HG03135 (cell line): ENCODE data around the gene PITPNC1.
A peak's percentile ranks its signal among the peaks of the same experiment; 100 is the strongest.
"Not testable (repeated sequence)": the region's sequence is repeated elsewhere in the genome, so short reads cannot be mapped to it uniquely, and the experiment has no call there.

Experiments used
- ATAC-seq: cut with Tn5 transposase; IDR thresholded peaks from one replicate; pipeline ENCODE4 v1.9.1; 2021; ENCODE audit warnings: mild to moderate bottlenecking, moderate library complexity; ENCODE audit not compliant: unreplicated experiment

PITPNC1 gene

DNA sequence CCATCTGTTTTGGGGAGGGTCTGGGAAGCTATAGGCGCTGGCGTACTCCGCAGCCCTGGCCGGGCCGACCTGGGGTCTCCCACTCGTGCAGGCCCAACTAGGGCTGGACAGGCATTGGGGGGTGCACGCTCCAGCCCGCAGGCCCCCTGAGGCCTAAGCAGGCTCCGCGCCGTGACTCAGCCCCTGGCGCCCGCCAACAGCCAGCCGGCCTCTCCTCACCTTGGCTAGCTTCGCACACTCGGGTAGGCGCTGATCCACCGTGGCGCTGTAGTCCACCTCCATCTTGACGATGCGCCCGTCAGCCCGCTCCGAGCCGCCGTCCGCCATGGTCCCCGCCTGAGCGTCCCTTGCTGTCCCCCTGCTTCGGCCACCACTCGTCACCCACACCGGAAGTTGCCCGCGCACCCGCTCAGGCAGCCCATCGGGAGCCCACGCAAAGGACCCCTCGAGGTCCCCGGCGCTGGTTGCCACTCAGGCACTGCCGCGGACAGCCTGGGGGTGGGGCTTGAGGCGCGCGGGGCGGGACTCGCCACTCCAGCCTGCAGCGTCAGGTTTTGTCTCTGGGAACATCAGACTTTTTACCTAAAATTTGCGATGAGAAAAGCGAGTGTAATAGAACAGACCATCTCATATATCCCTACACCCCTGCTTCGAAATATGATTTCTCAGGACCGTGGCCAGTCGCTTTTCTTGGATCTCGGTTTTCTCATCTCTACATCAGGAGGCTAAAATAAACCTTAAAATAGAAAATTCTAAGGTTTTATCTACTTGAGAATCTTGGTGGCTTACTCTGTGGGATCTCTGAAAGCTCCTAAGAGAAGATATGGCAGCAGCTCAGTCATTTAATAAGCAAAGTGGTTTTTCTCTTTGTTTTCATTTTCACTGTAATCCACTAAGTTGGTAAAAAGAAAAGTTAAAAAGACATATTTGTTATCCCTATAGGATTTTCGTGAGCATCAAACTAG, 10.6 kb upstream of the PITPNC1 start, which contains the start of gene PSMD12:
TSS of gene PSMD12 (minus strand) at position 385 of the 965 bp plus-strand sequence. CDS start at position 327, 58 bp downstream.
- peak; percentile 83 for ATAC-seq

DNA sequence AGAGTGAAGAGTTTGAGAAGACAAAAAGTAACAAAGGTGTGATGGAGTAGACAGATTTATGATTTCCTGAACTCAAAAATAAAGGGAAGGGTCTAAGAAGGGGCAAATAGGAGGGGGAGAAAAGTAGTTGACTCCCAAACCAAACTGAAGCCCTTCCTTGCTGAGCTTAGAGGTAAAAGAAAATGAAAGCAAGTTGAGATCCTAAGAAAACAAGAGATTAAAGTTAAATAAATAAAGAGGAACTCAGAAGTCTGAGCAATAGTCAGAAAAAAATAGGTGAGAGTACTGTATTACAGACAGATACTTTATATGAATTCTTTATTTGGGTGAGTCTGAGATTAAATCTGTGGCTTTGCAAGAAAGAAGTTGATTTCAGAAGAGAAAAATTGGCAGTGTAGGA, 7.4 kb upstream of the PITPNC1 start:
- ATAC-seq: no peak

DNA sequence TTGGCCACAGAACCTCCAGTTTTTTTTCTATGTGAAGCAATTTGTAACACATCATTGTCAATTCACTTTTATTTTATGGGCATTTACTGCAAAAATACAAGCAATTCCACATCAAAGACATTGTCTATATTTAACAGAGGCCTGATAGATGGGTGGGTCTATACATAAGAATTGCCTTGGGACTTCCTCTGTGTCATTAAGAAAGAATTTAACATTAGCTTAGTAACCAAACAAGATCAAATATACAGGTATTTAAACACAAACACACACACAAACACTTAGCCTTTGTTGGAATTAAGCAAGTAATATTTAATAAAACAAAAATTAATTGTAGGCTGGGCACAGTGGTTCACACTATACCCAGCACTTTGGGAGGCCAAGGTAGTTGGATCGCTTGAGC, 4.3 kb upstream of the PITPNC1 start:
- no peak for ATAC-seq

DNA sequence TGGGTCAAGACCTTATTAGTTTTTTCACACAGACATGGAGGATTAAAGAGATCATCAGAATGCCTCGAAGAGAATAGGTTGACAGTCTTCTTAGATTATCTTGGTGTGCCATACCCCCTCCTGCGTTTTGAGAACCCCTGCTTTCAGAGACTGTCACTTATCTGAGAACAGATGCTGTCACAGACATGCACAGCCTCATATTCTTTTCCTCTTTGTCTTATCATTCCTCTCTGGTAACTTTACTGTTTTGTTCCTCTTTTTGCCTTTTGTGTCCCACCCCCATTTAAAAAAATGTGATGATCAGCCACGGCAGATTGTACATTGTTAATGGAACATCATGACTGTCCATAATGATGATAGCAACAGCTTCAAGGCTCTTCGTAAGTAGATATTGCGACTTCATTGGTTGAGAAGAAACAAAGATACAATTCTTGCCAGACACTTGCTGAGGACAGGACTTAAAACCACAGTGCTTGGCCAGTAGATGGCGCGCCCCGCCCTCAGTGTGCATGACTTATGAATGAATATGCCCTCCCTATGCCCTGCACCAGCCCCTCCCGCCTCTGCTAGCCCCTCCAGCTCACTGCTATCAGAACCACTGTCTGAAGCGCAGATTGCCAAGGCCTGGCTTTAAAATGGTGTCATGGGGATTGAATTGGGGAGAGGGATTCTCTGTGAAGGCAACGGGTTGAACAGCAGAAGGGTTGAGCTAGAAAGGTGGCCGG, 2.6 kb upstream of the PITPNC1 start:
- ATAC-seq: peak; percentile 36

DNA sequence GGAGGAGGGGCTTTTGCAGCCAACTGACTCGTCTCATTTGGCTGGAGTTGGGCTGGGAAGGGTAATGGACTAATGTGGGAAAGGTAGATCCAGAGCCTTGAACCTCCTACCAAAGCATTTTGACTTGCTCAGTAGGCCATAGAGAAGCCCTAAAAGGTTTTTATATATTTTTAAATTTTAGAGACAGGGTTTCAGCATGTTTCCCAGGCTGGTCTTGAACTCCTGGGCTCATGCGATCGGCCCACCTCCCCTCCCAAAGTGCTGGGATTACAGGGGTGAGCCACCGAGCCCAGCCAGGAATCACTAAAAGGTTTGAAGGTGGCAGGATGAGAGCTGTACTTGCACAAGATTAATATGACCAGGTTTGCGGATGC, 2.0 kb upstream of the PITPNC1 start:
- ATAC-seq: no peak

DNA sequence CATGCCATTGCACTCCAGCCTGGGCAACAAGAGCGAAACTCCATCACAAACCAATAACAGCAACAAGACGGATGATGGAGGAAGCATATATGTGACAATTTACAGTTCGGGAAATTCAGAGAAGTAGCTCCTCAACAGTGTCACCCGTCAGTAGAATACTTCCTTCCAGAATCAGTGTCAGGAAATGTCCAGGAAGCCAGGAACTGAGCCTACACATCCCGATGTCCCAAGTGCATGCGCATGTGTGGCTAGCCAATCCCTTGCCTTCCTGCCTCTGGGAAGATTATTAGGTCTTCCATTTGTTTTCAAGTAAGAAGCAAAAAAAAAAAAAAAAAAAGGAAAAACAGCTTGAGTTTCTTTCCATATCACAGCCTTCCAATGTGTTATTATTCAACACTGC, 1.4 kb upstream of the PITPNC1 start:
- no peak for ATAC-seq

DNA sequence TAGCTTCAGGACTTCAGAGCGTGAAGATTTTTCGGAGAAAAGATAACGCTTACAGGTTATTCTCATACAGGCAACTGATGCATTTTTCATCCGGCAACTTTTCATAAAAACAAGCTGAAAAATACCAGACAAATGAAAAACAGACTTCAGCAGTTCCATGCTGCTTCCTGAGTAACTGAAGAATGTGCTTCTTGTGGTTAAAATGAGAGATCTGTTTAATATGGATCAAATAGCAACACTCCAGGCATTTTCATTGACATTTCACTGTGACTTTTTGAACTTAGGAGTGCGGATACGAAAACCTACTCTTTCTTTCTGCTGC, 705 bp upstream of the PITPNC1 start:
- no peak for ATAC-seq

DNA sequence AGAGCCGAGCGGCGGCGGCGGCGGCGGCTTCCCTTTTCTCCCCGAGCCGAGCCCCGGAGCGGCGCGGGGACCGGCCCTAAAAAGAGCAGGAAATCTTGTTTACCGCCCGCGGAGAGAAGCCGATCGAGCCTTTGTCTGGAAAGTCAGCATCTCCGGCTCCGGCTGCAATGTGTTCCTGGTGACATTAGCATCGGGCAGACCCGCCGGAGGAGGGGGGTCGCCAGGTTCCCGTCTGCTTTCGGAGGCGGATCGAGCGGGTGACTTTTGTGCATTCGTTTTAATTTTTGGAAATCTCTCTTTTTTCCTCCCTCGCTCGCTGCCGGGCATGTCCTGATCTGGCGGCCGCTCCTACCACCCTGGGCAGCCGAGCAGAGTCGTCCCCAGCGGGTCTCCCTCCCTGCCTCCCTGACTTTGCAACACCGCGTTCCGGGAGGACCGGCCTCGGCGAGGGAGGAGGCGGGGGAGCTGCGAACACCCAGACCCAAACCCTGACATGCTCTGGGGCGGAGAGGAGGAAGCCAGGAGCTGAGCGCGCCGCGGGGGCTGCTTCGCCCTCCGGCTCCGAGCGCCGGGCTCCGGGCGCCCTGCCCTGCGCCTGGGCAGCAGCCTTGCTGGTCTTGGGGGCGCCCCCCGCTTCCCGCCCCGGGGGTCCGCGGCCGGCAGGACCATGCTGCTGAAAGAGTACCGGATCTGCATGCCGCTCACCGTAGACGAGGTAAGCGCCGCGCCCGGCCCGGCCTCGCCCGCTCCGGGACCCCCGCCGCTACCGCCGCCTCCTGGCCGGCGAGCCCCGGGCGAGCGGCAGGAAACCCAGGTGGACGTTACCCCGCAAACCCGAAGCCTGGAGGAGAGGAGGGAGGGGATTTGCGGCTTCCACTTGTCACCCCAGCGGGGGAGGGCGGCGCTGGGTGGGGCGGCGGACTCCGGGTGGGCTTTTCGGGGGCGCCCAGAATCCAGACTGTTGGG, 690 bp downstream of the PITPNC1 start:
- ATAC-seq: peak; percentile 10

DNA sequence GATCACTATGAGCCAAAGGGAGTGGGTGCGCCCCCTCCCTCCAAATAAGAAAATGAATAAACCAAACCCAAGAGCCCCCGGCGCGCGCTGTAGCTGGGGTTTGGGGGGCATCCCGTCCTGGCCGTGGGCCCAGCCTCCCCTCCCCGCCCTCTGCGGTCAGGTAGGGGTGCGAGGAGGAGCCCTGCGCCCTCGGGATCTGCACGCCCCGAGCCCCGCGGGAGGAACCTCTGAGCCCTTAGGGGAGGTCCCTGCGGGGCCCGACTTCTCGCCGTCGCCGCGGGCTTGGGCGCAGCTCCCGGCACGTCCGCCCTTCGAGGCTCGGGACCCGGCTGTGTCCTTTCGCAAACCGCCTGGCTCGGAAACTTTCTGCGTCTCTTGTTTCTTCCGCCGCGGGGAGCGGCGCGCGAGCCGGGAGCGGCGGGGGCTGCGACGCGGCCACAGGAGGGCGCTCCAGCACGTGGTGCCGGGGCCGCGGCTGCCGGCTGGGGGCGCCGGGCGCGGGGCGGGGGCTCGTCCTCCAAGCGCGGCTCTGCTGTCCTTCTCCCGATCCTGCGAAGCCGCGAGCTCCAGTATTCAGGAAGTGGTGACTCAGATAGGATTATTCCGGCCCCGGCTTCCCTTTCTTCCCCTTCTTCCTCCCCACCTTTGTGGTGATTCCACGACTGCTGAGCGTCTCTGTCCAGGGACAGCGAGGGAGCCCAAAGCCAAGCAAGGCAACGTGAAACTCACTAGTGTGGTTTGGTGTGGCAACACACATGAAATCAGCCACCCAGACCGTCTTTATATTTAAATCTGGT, 1.6 kb downstream of the PITPNC1 start:
- peak; percentile 34 for ATAC-seq

DNA sequence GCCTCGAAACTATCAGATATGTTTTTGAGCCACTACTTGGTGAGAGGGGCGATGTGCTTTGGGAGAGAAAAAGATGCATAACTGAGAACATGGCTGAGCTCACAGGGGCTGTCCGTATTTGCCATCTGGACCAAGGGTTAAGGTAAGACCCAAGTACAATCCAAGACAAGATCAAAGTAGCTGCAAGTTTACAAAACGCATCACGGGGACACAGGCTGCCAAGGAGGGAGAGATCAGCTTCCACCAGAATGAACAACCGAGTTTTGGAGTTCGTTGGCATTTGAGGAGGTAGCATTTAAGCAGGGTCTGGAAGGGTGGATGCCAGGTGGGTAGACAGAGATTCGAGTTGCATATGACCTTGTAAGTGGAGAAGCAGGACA, 2.2 kb downstream of the PITPNC1 start:
- no peak for ATAC-seq

DNA sequence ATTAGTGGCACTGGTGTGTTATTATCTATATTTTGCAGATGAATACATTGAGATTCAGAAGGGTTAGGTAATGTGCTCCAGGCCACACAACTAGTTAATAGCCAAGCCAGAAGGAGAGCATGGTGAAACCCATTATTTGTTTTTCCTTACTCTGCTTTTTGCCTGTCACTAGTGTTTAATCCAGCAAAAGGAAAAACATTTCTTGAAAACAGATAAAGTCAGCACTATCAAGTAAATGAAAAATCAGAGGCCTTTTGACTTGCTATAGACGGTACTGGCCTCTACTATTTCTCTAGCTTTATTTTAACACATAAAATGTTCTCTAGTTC, 4.8 kb downstream of the PITPNC1 start:
- no peak for ATAC-seq

DNA sequence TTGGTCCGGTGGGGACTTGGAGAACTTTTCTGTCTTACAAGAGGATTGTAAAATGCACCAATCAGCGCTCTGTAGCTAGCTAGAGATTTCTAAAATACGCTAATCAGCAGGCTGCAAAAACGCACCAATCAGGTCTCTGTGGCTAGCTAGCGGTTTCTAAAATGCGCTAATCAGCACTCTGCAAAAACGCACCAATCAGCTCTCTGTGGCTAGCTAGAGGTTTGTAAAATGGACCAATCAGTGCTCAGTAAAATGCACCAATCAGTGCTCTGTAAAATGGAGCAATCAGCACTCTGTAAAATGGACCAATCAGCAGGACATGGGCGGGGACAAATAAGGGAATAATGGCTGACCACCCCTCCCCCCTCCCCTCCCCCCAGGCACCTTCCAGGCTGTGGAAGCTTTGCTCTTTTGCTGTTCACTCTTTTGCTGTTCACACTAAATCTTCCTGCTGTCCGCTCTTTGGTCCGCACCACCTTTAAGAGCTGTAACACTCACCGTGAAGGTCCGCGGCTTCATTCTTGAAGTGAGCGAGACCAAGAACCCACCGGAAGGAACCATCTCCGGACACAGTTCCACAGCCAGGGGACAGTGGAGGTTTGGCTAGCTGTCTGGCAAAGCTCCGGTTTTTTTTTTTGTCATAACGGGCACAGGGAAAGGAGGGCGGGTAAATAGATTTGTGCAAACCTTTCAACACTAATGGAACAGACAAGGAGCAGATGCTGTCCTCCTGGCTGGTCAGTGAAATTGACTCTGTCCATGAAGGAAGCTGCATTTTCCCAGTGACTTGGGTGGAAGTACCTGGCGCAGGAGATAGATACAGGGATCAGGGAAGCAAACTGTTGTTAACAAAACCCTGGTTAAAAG, 8.3 kb downstream of the PITPNC1 start:
- ATAC-seq: no peak

DNA sequence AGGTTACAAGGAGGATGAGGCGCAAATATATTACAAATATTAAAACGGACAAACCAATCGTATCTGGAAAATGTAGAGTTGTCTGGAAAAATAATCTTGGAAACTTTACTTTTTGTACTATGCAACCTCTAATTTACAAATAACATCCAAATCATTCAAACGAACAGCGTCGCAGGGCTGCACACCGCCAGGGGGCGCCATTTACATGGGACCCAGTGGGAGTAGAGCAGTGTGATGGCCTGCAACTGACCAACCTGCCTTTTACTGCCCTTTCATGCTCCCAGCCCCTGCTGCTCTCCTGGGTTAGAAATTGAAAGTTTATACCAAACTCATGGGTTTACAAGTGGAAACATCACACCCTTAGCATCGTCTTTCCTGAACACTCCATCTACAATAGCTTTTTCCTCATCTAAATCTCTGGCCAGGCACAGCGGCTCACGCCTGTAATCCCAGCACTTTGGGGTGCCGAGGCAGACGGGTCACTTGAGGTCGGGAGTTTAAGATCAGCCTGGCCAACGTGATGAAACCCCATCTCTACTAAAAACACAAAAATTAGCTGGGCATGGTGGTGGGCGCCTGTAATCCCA, 10.0 kb downstream of the PITPNC1 start:
- ATAC-seq: no peak

DNA sequence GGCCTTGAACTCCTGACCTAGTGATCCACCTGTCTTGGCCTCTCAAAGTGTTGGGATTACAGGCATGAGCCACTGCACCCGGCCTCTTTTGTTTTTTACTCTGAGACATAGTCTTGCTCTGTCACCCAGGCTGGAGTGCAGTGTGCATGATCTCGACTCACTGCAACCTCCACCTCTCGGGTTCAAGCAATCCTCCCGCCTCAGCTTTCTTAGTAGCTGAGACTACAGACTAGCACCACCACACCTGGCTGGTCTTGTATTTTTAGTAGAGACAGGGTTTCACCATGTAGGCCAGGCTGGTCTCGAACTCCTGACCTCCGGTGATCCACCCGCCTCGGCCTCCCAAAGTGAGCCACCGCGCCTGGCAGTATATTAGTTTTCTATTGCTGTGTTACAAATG, 11.5 kb downstream of the PITPNC1 start:
- ATAC-seq: not testable (repeated sequence)

DNA sequence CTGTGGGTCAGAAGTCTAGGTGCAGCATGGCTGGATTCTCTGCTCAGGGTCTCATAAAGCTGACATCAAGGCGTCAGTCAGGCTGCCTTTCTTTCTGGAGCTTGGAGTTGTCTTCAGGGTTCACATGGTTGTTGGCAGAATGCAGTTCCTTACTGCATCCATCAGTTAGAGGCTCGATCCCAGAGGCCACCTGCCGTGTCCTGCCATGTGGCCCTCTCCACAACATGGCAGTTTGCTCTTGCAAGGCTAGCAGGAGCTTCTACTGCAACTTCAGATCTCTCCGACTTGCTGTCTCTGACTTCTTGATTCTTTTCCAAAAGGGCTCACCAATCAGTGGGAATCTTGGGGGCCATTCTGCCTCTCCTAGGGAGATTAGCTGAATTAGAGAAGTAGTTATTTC, 11.9 kb downstream of the PITPNC1 start:
- no peak for ATAC-seq

DNA sequence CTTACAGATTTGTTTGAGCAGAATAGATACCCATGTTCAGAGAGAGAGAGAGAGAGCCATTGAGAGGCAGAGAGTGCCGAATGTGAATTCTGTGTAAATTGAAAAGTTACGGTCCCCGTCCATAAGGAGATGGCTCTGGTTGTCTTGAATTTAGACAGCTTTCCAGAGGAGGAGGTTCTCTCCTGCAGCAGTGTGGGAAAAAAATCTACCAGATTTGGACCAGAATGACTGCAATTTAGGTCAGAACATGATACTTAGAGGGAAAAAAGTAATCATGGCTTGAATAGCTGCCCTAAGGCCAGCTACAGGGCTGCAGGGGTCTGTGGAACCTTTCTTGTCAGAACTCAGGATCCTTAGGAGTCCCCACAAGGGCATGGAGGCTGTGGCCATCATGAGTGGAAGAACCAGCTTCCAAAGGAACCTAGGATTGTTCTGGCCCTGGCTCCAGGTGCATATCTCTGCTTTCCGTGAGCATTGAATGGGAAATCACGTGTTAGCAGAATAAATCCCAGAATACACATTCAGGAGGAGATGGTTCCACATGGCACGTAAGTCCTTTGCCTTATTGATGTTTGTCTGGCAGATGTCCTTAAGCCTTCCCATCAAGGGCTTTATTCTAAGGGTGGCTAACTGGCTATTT, 13.0 kb downstream of the PITPNC1 start:
- ATAC-seq: no peak

DNA sequence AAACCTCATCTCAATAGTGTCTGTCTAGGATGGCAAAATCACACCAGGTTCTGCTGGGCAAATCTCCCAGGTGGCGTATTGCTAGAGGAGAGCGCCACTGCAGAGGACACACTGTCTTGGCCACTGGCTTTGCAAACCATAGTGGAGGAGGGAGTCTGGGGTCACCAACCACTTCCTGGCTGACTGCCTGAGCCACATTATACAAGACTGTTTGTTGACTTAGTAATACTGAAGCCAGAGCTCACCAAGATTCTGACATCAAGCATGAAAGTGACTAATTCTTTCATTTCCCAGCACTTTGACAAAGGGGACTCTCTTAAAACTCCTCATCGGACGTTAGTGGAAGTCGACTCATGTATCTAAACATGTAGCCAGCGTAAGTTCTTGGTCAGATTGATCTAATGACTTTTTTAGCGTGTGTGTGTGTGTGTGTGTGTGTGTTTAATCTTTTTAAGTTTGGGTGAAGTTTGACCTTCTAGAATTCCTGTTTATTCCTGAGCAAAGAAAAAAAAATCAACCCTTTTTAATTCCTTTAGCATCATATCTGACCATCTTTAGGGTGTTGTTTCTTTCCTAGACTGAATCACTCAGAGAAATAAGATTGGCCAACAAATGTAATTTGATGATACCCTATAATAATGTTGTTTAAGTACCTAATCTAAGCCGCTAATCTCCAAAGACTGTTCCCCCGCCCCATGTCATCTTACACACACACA, 13.7 kb downstream of the PITPNC1 start:
- peak; percentile 92 for ATAC-seq

DNA sequence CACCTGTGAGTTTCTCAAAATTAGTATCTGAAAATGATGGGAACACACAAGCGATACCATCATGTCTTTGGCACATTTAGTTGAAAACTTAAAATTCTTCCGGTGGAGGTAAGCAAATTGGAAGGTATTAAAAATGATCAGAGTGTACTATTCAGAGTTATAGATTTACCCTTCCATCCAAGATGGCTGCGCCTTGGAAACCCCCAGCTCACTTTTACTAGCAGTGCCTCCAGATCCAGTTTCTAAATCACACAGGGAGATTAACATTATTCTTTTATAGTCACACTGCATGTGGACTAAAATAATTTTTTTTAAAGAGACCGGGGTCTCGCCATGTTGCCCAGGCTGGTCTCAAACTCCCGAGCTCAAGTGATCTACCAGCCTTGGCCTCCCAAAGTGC, 15.0 kb downstream of the PITPNC1 start:
- no peak for ATAC-seq
